Endothelial cell (in vitro differentiated cells): ENCODE data around the gene USP50. TPM values are rescaled to one million over a fixed set of nuclear protein-coding genes. Genes with fewer than 3 reads are reported as not detected.
"Not testable (repeated sequence)": the region's sequence is repeated elsewhere in the genome, so short reads cannot be mapped to it uniquely, and the experiment has no call there.

Source experiments
- DNase-seq: peaks from one replicate; pipeline ENCODE4 v3.0.0; 2021; ENCODE audit warnings: low spot score
- H3K27ac Mint-ChIP-seq: one replicate; pipeline ENCODE4 v1.8.0; 2021; ENCODE audit warnings: mixed read lengths, inconsistent platforms; ENCODE audit not compliant: unreplicated experiment
- H3K27me3 Mint-ChIP-seq: one replicate; pipeline ENCODE4 v1.8.0; 2021; ENCODE audit warnings: mild to moderate bottlenecking, moderate library complexity, mixed read lengths, inconsistent platforms; ENCODE audit not compliant: unreplicated experiment
- H3K36me3 Mint-ChIP-seq: one replicate; pipeline ENCODE4 v1.8.0; 2021; ENCODE audit warnings: mild to moderate bottlenecking, low read depth, mixed read lengths, inconsistent platforms; ENCODE audit not compliant: unreplicated experiment
- H3K4me1 Mint-ChIP-seq: one replicate; pipeline ENCODE4 v1.8.0; 2021; ENCODE audit warnings: mild to moderate bottlenecking, mixed read lengths, inconsistent platforms; ENCODE audit not compliant: unreplicated experiment
- H3K4me3 Mint-ChIP-seq: one replicate; pipeline ENCODE4 v1.8.0; 2021; ENCODE audit warnings: mild to moderate bottlenecking, mixed read lengths, inconsistent platforms; ENCODE audit not compliant: unreplicated experiment
- H3K9me3 Mint-ChIP-seq: one replicate; pipeline ENCODE4 v1.8.0; 2021; ENCODE audit warnings: mixed read lengths, inconsistent platforms; ENCODE audit not compliant: unreplicated experiment
- CTCF ChIP-seq: fragments of 200-600 bp; sonication (generic); IDR thresholded peaks from one replicate; pipeline ENCODE4 v1.5.0; 2021; ENCODE audit warnings: antibody characterized with exemption; ENCODE audit not compliant: unreplicated experiment
- total RNA-seq: library from RNA; stranded (reverse); fragmentation: NEBNext Ultra II Directional; extraction: Animal tissue kit (Norgen Biotek cat#: 25700); gene quantifications from one replicate; pipeline ENCODE4 v1.2.1, GENCODE V29; 2021; ENCODE audit not compliant: unreplicated experiment

The USP50 gene
- total RNA-seq, 1 donor from 2014 or later: 0.92 TPM

- Mint-ChIP-seq H3K4me3 (no peak overlapping the region), H3K4me1 (no peaks in the 10 kb centered on the region), H3K27me3 (no peaks in the 10 kb centered on the region), H3K27ac (no peak overlapping the region), H3K36me3 (peaks cover 15% of the 10 kb centered on the region), H3K9me3 (no peaks in the 10 kb centered on the region)
- no peak for DNase-seq
- TF ChIP-seq CTCF: no peak
Measured at GRCh38 chr15:50576166-50576565, 29.7 kb upstream of the USP50 start.

GRCh38 chr15:50573842-50574241, 27.4 kb upstream of the USP50 start:
- not testable (repeated sequence) for H3K4me3 Mint-ChIP-seq, H3K9me3 Mint-ChIP-seq, H3K27me3 Mint-ChIP-seq, H3K27ac Mint-ChIP-seq, H3K4me1 Mint-ChIP-seq, DNase-seq
- H3K36me3 Mint-ChIP-seq: peaks cover 21% of the 10 kb centered on the region

- Mint-ChIP-seq H3K27ac (no peak overlapping the region), H3K36me3 (peaks cover 4% of the 10 kb centered on the region)
Measured at GRCh38 chr15:50563756-50564155, 17.3 kb upstream of the USP50 start.

GRCh38 chr15:50562735-50563640, 16.5 kb upstream of the USP50 start:
- Mint-ChIP-seq H3K27me3 (no peaks in the 10 kb centered on the region), H3K4me1 (no peaks in the 10 kb centered on the region), H3K9me3 (no peaks in the 10 kb centered on the region), H3K27ac (no peak overlapping the region), H3K4me3 (no peak overlapping the region), H3K36me3 (peaks cover 4% of the 10 kb centered on the region)
- DNase-seq: no peak
- no peak for TF ChIP-seq CTCF

More at GRCh38 chr15:50563756-50564155, 17.3 kb upstream of the USP50 start:
- Mint-ChIP-seq H3K9me3 (no peaks in the 10 kb centered on the region), H3K4me3 (no peak overlapping the region), H3K27me3 (no peaks in the 10 kb centered on the region), H3K4me1 (no peaks in the 10 kb centered on the region)
- TF ChIP-seq CTCF: no peak
- no peak for DNase-seq

GRCh38 chr15:50558012-50558411, 11.5 kb upstream of the USP50 start:
- H3K27me3 Mint-ChIP-seq: peaks cover 4% of the 10 kb centered on the region
- peaks cover 4% of the 10 kb centered on the region for H3K36me3 Mint-ChIP-seq
- no peaks in the 10 kb centered on the region for H3K9me3 Mint-ChIP-seq
- H3K27ac Mint-ChIP-seq: no peak overlapping the region
- TF ChIP-seq CTCF: no peak
- H3K4me3 Mint-ChIP-seq: no peak overlapping the region
- no peak for DNase-seq
- no peaks in the 10 kb centered on the region for H3K4me1 Mint-ChIP-seq
